HL-60/S4 (cell line): ENCODE data around the gene ORMDL3.
"Not testable (repeated sequence)": the region's sequence is repeated elsewhere in the genome, so short reads cannot be mapped to it uniquely, and the experiment has no call there.

Experiments used
- in situ Hi-C: fragments of 300-500 bp; cut with MboI; formaldehyde crosslinking; loops from 2 replicates; pipeline ENCODE4 v1.14.3; 2022; ENCODE audit warnings: low sequenced_read_pairs

Gene ORMDL3

DNA sequence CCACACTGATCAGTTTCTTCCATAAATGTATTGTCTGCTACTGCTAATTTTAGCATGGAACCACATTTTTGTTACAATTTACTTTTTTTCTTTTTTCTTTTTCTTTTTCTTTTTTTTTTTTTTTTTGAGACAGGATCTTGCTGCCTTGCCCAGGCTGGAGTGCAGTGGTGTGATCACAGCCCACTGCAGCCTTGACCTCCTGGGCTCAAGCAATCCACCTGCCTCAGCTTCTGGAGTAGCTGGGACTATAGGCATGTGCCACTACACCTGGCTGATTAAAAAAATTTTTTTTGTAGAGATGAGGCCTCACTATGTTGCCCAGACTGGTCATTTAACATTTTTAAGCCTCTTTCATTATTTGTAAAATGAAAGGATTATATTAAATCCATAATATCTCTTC, 40.3 kb downstream of the ORMDL3 start:
- in situ Hi-C loops, result no loop called here

DNA sequence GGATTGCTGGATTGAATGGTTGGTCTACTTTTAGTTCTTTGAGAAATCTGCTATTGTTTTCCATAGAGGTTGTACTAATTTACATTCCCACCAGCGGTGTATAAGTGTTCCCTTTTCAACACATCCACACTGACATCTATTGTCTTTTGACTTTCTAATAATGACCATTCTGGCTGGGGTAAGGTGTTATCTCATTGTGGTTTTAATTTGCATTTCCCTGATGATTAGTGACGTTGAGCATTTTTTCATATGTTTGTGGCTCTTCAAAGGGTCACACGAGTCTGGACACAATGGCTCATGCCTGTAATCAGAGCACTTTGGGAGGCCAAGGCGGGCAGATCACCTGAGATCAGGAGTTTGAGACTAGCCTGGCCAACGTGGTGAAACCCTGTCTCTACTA, 41.3 kb downstream of the ORMDL3 start:
- in situ Hi-C loops, result not testable (repeated sequence)

DNA sequence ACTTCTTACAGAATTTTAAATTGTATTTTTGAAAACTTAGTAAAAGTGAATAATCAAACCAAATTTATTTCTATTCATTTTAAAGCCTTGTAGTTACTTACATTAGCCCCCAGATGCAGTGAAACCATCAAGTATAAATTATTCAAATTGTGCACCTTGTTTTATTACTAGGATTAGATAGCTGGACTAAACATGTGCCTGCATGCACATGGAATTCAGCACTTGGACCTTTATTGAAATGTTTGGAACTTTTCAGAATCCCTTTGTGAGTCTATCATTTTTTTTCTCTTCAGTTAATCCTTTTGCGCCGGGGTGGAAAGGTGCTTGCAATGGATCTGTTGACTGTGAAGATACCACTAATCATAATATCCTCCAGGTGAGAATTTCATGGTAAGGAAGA, 54.6 kb downstream of the ORMDL3 start:
- in situ Hi-C loops, result no loop called here

DNA sequence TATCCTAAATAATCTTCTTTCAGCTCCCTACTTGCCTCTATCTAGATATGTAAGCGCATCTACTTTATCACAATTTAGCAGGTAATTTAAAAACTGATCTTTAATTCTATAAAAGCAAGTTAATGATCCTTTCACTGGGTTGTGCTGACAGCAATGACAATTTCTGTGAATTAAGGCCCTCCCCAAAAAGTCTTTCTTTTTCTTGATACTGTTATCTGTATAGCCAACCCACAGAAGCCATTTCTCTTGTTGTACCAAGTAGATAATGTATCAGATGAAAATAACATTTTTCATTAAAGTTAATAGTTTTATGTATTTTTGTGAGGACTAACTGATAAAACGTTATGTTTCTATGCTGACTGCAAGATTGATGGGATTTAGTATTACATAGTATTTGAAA, 55.6 kb downstream of the ORMDL3 start:
- in situ Hi-C loops, result no loop called here
